Sigmoid colon (tissue), 4 donors: ENCODE results near the gene ZIC2.

Experiments
- CTCF ChIP-seq, 4 experiments: fragments of 450-650 bp in 3 of 4; fragments of 200-600 bp in 1 of 4; IDR thresholded peaks; one replicate each; pipeline ENCODE4 v1.5.1; 2016 to 2019; ENCODE audit warnings: antibody characterized with exemption in 4 of 4, mild to moderate bottlenecking in 3 of 4, moderate library complexity in 2 of 4
- POLR2A ChIP-seq, 2 donors: fragments of 450-650 bp; IDR thresholded peaks; one replicate each; pipeline ENCODE4 v1.6.1; 2016; ENCODE audit warnings: antibody characterized with exemption in 2 of 2, mild to moderate bottlenecking in 2 of 2, moderate library complexity in 2 of 2
- POLR2AphosphoS5 ChIP-seq, 4 donors: sonication (generic); formaldehyde crosslinking; IDR thresholded peaks; one replicate each; pipeline ENCODE4 v1.6.1; 2017; ENCODE audit warnings: antibody characterized with exemption in 4 of 4

GRCh38 chr13:100019780-100020356 is 38.3 kb downstream of the ZIC2 start:
- TF ChIP-seq CTCF (IDR thresholded peaks at IDR 0.05) (no peak), POLR2AphosphoS5 (IDR thresholded peaks at IDR 0.05) (no peak), POLR2A (IDR thresholded peaks at IDR 0.05) (no peak)
